ENCODE results near the gene SALL3.

Gene SALL3

GRCh38 chr18:79008356-79008940, 28.8 kb downstream of the SALL3 start:
- Mint-ChIP-seq H3K4me1 (ENCODE audit: low read depth in 2 of 2) (peaks cover 0 to 3% of the 10 kb centered on the region in 2 donors), H3K27me3 (peaks cover 11 to 31% of the 10 kb centered on the region in 2 donors), H3K9me3 (no peaks in the 10 kb centered on the region), H3K36me3 (ENCODE audit: insufficient read depth) (peaks cover 7% of the 10 kb centered on the region), H3K4me3 (no peak overlapping the region), H3K27ac (no peak overlapping the region)
- ATAC-seq (replicated peaks) (no peak), DNase-seq (no peak)

- Mint-ChIP-seq H3K27ac (peak overlapping the region; percentile 67 to 96), H3K36me3 (ENCODE audit: insufficient read depth) (peaks cover 7% of the 10 kb centered on the region), H3K4me3 (peak overlapping the region in 1 of 2 donors; percentile 73), H3K9me3 (no peaks in the 10 kb centered on the region), H3K4me1 (ENCODE audit: low read depth in 2 of 2) (peaks cover 0 to 3% of the 10 kb centered on the region in 2 donors), H3K27me3 (peaks cover 18 to 41% of the 10 kb centered on the region in 2 donors)
- ATAC-seq (replicated peaks) (peak; percentile 70), DNase-seq (peak in 2 of 3 experiments; percentile 5 to 6)
These were observed 31.2 kb downstream of the SALL3 start for GRCh38 chr18:79010802-79011201.

- H3K4me1 Mint-ChIP-seq (ENCODE audit: low read depth in 2 of 2), result peaks cover 0 to 3% of the 10 kb centered on the region in 2 donors
- H3K36me3 Mint-ChIP-seq (ENCODE audit: insufficient read depth), result peaks cover 7% of the 10 kb centered on the region
- DNase-seq (peak in 2 of 3 experiments; percentile 35 to 40), ATAC-seq (replicated peaks) (peak; percentile 90)
- H3K27ac Mint-ChIP-seq, result peak overlapping the region; percentile 67 to 96
- H3K4me3 Mint-ChIP-seq, result peak overlapping the region in 1 of 2 donors; percentile 73
- H3K9me3 Mint-ChIP-seq, result no peaks in the 10 kb centered on the region
- H3K27me3 Mint-ChIP-seq, result peaks cover 18 to 41% of the 10 kb centered on the region in 2 donors
These were observed 31.8 kb downstream of the SALL3 start for GRCh38 chr18:79011300-79011870.

GRCh38 chr18:79013869-79014268, 34.3 kb downstream of the SALL3 start:
- DNase-seq, result no peak
- no peak overlapping the region for H3K27ac Mint-ChIP-seq
- peaks cover 31 to 49% of the 10 kb centered on the region in 2 donors for H3K27me3 Mint-ChIP-seq
- ATAC-seq (replicated peaks), result no peak
- H3K4me3 Mint-ChIP-seq, result no peak overlapping the region
- peaks cover 0 to 3% of the 10 kb centered on the region in 2 donors for H3K4me1 Mint-ChIP-seq (ENCODE audit: low read depth in 2 of 2)
- peaks cover 7% of the 10 kb centered on the region for H3K36me3 Mint-ChIP-seq (ENCODE audit: insufficient read depth)
- H3K9me3 Mint-ChIP-seq, result no peaks in the 10 kb centered on the region

- Mint-ChIP-seq H3K36me3 (ENCODE audit: insufficient read depth) (no peaks in the 10 kb centered on the region), H3K27ac (no peak overlapping the region)
- ATAC-seq (replicated peaks), result no peak
These were observed 39.3 kb downstream of the SALL3 start for GRCh38 chr18:79018911-79019310.

GRCh38 chr18:79019881-79020280, 40.3 kb downstream of the SALL3 start:
- DNase-seq, result no peak
- Mint-ChIP-seq H3K36me3 (ENCODE audit: insufficient read depth) (no peaks in the 10 kb centered on the region), H3K27ac (no peak overlapping the region), H3K27me3 (peaks cover 40 to 47% of the 10 kb centered on the region in 2 donors), H3K9me3 (no peaks in the 10 kb centered on the region), H3K4me1 (ENCODE audit: low read depth in 2 of 2) (no peaks in the 10 kb centered on the region), H3K4me3 (no peak overlapping the region)
- no peak for ATAC-seq (replicated peaks)

More at GRCh38 chr18:79018911-79019310, 39.3 kb downstream of the SALL3 start:
- no peaks in the 10 kb centered on the region for H3K9me3 Mint-ChIP-seq
- DNase-seq, result no peak
- no peak overlapping the region for H3K4me3 Mint-ChIP-seq
- no peaks in the 10 kb centered on the region for H3K4me1 Mint-ChIP-seq (ENCODE audit: low read depth in 2 of 2)
- peaks cover 47 to 57% of the 10 kb centered on the region in 2 donors for H3K27me3 Mint-ChIP-seq

GRCh38 chr18:79022603-79023002, 43.0 kb downstream of the SALL3 start:
- ATAC-seq (replicated peaks) (no peak), DNase-seq (no peak)
- no peaks in the 10 kb centered on the region for H3K36me3 Mint-ChIP-seq (ENCODE audit: insufficient read depth)
- peaks cover 0 to 3% of the 10 kb centered on the region in 2 donors for H3K9me3 Mint-ChIP-seq
- no peak overlapping the region for H3K27ac Mint-ChIP-seq
- no peak overlapping the region for H3K4me3 Mint-ChIP-seq
- peaks cover 40 to 45% of the 10 kb centered on the region in 2 donors for H3K27me3 Mint-ChIP-seq
- H3K4me1 Mint-ChIP-seq (ENCODE audit: low read depth in 2 of 2), result no peaks in the 10 kb centered on the region

GRCh38 chr18:79026491-79026890, 46.9 kb downstream of the SALL3 start:
- H3K4me3 Mint-ChIP-seq, result no peak overlapping the region
- ATAC-seq (replicated peaks) (no peak), DNase-seq (no peak)
- H3K36me3 Mint-ChIP-seq (ENCODE audit: insufficient read depth), result no peaks in the 10 kb centered on the region
- no peak overlapping the region for H3K27ac Mint-ChIP-seq
- peaks cover 0 to 17% of the 10 kb centered on the region in 2 donors for H3K9me3 Mint-ChIP-seq
- peaks cover 23 to 33% of the 10 kb centered on the region in 2 donors for H3K27me3 Mint-ChIP-seq
- no peaks in the 10 kb centered on the region for H3K4me1 Mint-ChIP-seq (ENCODE audit: low read depth in 2 of 2)

- Mint-ChIP-seq H3K4me3 (no peak overlapping the region), H3K36me3 (ENCODE audit: insufficient read depth) (no peaks in the 10 kb centered on the region), H3K27ac (no peak overlapping the region), H3K27me3 (peaks cover 15 to 23% of the 10 kb centered on the region in 2 donors), H3K4me1 (ENCODE audit: low read depth in 2 of 2) (no peaks in the 10 kb centered on the region), H3K9me3 (peaks cover 0 to 17% of the 10 kb centered on the region in 2 donors)
- DNase-seq (no peak), ATAC-seq (replicated peaks) (no peak)
These were observed 51.1 kb downstream of the SALL3 start for GRCh38 chr18:79030680-79031079.

- Mint-ChIP-seq H3K4me1 (ENCODE audit: low read depth in 2 of 2) (peaks cover 0 to 5% of the 10 kb centered on the region in 2 donors), H3K27me3 (peaks cover 15 to 37% of the 10 kb centered on the region in 2 donors), H3K4me3 (no peak overlapping the region), H3K36me3 (ENCODE audit: insufficient read depth) (peaks cover 3% of the 10 kb centered on the region), H3K9me3 (peaks cover 0 to 4% of the 10 kb centered on the region in 2 donors), H3K27ac (no peak overlapping the region)
- no peak for ATAC-seq (replicated peaks)
- DNase-seq, result no peak
These were observed 62.7 kb downstream of the SALL3 start for GRCh38 chr18:79042276-79042675.

- H3K27me3 Mint-ChIP-seq, result peaks cover 15 to 37% of the 10 kb centered on the region in 2 donors
- DNase-seq, result no peak
- no peak overlapping the region for H3K27ac Mint-ChIP-seq
- no peak for ATAC-seq (replicated peaks)
- H3K9me3 Mint-ChIP-seq, result no peaks in the 10 kb centered on the region
- no peak overlapping the region for H3K4me3 Mint-ChIP-seq
- H3K4me1 Mint-ChIP-seq (ENCODE audit: low read depth in 2 of 2), result peaks cover 0 to 8% of the 10 kb centered on the region in 2 donors
- H3K36me3 Mint-ChIP-seq (ENCODE audit: insufficient read depth), result peaks cover 3% of the 10 kb centered on the region
These were observed 63.7 kb downstream of the SALL3 start for GRCh38 chr18:79043288-79043687.

GRCh38 chr18:79046522-79046921, 66.9 kb downstream of the SALL3 start:
- Mint-ChIP-seq H3K27ac (peak overlapping the region in 1 of 2 donors; percentile 54), H3K9me3 (no peaks in the 10 kb centered on the region), H3K27me3 (peaks cover 5 to 24% of the 10 kb centered on the region in 2 donors), H3K36me3 (ENCODE audit: insufficient read depth) (peaks cover 3% of the 10 kb centered on the region), H3K4me1 (ENCODE audit: low read depth in 2 of 2) (peaks cover 0 to 8% of the 10 kb centered on the region in 2 donors), H3K4me3 (no peak overlapping the region)
- ATAC-seq (replicated peaks) (no peak), DNase-seq (no peak)

GRCh38 chr18:79047556-79048244, 68.1 kb downstream of the SALL3 start:
- peak overlapping the region in 1 of 2 donors; percentile 8 for H3K4me3 Mint-ChIP-seq
- H3K27me3 Mint-ChIP-seq, result peaks cover 10 to 28% of the 10 kb centered on the region in 2 donors
- ATAC-seq (replicated peaks) (peak; percentile 97), DNase-seq (peak in 2 of 3 experiments; percentile 37)
- H3K9me3 Mint-ChIP-seq, result no peaks in the 10 kb centered on the region
- H3K4me1 Mint-ChIP-seq (ENCODE audit: low read depth in 2 of 2), result peaks cover 0 to 8% of the 10 kb centered on the region in 2 donors
- H3K36me3 Mint-ChIP-seq (ENCODE audit: insufficient read depth), result peaks cover 3% of the 10 kb centered on the region
- peak overlapping the region in 1 of 2 donors; percentile 72 for H3K27ac Mint-ChIP-seq
